Activated CD8-positive, alpha-beta T cell treated with anti-CD3 and anti-CD28 coated beads for 36 hours (primary cell): Measurements from ENCODE around the gene ANKIB1. TPM values are rescaled to one million over a fixed set of nuclear protein-coding genes. Genes with fewer than 3 reads are reported as not detected.

ENCODE experiments used
- ATAC-seq: fragments of 200-7000 bp; cut with Tn5 transposase; one replicate; pipeline ENCODE4 v1.10.0; 2021; ENCODE audit warnings: mild to moderate bottlenecking, moderate library complexity
- CTCF ChIA-PET: fragments of 350-600 bp; sonication (Branson Sonifier 250); formaldehyde crosslinking; loops from one replicate; lab custom pipeline; 2021; ENCODE audit warnings: antibody characterized with exemption; lab: Charles Lee
- POLR2A ChIA-PET: fragments of 350-600 bp; sonication (Branson Sonifier 250); formaldehyde crosslinking; loops from one replicate; lab custom pipeline; 2021; ENCODE audit warnings: antibody characterized with exemption; lab: Charles Lee
- DNase-seq: peaks from one replicate; pipeline ENCODE4 v3.0.0-alpha.2; 2020
- H3K27ac Mint-ChIP-seq: one replicate; pipeline ENCODE4 v1.8.0; 2021; ENCODE audit warnings: mild to moderate bottlenecking, mixed read lengths
- H3K27me3 Mint-ChIP-seq: one replicate; pipeline ENCODE4 v1.8.0; 2021; ENCODE audit warnings: mixed read lengths
- H3K36me3 Mint-ChIP-seq: one replicate; pipeline ENCODE4 v1.8.0; 2021; ENCODE audit warnings: low read depth, mixed read lengths
- H3K4me1 Mint-ChIP-seq: one replicate; pipeline ENCODE4 v1.8.0; 2021; ENCODE audit warnings: low read depth, mixed read lengths
- H3K4me3 Mint-ChIP-seq: one replicate; pipeline ENCODE4 v1.8.0; 2021; ENCODE audit warnings: mild to moderate bottlenecking, moderate library complexity, mixed read lengths
- H3K9me3 Mint-ChIP-seq: one replicate; pipeline ENCODE4 v1.8.0; 2021; ENCODE audit warnings: mixed read lengths
- CTCF ChIP-seq: fragments of 200-600 bp; IDR thresholded peaks from one replicate; pipeline ENCODE4 v1.8.0; 2022; ENCODE audit warnings: antibody characterized with exemption, mild to moderate bottlenecking
- intact Hi-C: fragments of 100-400 bp; cut with micrococcal nuclease; formaldehyde crosslinking; loops from one replicate; pipeline ENCODE4 v1.10.0; 2022
- total RNA-seq, 2 experiments: library from RNA; stranded (reverse); gene quantifications; one replicate each; pipeline ENCODE4 v1.2.3, GENCODE V29; 2021

Gene ANKIB1
- total RNA-seq, 2 experiments from 2014 or later = 32.3 to 34.1 TPM

DNA sequence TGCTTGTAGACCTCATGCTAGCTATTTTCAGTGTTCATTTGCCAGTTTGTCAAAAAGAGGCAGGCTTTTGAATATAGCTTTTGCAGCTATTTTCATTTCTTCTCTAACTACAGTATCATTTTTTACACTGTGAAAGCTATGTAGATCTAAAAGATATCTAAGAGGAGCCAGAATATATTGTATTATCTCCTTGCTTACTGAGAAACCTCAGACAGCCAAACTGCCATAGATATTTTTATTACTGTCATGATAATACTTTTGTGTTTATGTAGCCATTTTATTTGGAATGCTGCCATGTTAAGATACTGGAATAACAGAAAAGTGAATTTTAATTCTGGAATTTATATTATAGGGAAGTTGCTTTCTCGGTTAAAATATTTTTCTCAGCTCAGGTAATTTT lies 37.2 kb downstream of the ANKIB1 start:
- DNase-seq (no peak), ATAC-seq (no peak)
- Mint-ChIP-seq H3K4me1 (no peaks in the 10 kb centered on the region), H3K27me3 (no peaks in the 10 kb centered on the region), H3K4me3 (no peak overlapping the region), H3K27ac (no peak overlapping the region), H3K9me3 (peaks cover 9% of the 10 kb centered on the region), H3K36me3 (peaks cover 23% of the 10 kb centered on the region)
- no peak for TF ChIP-seq CTCF
- ChIA-PET CTCF (no interaction called here), POLR2A (no interaction called here)
- intact Hi-C loops = no loop called here

DNA sequence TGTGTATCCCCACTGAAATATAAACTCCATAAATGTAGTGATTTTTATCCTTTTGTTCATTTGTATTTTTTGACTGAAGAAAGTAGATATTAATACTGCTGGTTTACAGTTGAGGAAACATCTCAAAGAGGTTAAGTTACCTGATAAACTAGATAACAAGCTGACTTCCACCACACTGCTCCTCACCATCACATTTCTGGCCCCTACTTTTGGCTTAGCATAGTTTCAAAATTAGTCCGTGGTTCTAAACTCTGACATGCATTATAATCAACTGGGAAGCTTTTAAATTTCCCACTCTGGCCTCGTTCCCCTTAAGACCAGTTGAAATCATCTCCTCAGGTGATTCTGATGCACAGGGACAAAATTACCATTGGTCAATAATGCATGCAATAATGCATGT lies 43.5 kb downstream of the ANKIB1 start:
- Mint-ChIP-seq H3K4me1 (peaks cover 18% of the 10 kb centered on the region), H3K4me3 (no peak overlapping the region), H3K36me3 (peaks cover 4% of the 10 kb centered on the region), H3K27me3 (no peaks in the 10 kb centered on the region), H3K27ac (no peak overlapping the region), H3K9me3 (no peaks in the 10 kb centered on the region)
- POLR2A ChIA-PET = no interaction called here
- TF ChIP-seq CTCF = no peak
- CTCF ChIA-PET = interaction anchor here (1.0 kb wide), 1 partner anchor 10 kb away, joined by 4 read pairs; no protein-coding TSS in a partner anchor
- intact Hi-C loops = no loop called here
- ATAC-seq (no peak), DNase-seq (no peak)

DNA sequence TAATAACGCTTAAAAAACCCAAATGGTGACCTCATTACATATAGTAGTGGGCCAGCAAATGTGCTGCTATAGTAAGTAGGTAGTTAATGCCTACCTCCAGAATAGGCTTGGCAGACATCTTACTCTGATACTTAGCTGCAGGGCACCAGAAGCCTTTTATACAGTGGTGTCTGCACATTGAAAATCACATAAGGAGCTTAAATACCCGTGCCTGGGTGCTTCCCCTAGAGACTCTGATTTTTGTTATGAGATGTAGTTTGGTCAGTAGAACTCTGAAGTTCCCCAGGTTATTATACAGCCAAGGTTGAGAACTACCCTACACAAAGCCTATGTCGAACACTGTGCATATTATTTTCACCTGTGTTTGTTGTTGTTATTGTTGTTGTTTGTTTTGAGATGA lies 47.2 kb downstream of the ANKIB1 start:
- no peak for TF ChIP-seq CTCF
- intact Hi-C loops = no loop called here
- ChIA-PET POLR2A (no interaction called here), CTCF (interaction anchor here (1.5 kb wide), 1 partner anchor 155 kb away, joined by 5 read pairs; the partner anchor contains the start of gene GATAD1)
- DNase-seq = no peak
- ATAC-seq = no peak
- H3K27ac Mint-ChIP-seq = no peak overlapping the region
- no peaks in the 10 kb centered on the region for H3K27me3 Mint-ChIP-seq
- no peaks in the 10 kb centered on the region for H3K9me3 Mint-ChIP-seq
- no peak overlapping the region for H3K4me3 Mint-ChIP-seq
- peaks cover 18% of the 10 kb centered on the region for H3K4me1 Mint-ChIP-seq
- H3K36me3 Mint-ChIP-seq = peaks cover 10% of the 10 kb centered on the region

- no peak overlapping the region for H3K27ac Mint-ChIP-seq
Measured at GRCh38 chr7:92293896-92294590, 48.3 kb downstream of the ANKIB1 start.

More at GRCh38 chr7:92293896-92294590, 48.3 kb downstream of the ANKIB1 start:
- DNase-seq = no peak
- intact Hi-C loops = no loop called here
- ATAC-seq = no peak
- Mint-ChIP-seq H3K9me3 (no peaks in the 10 kb centered on the region), H3K4me1 (peaks cover 18% of the 10 kb centered on the region), H3K4me3 (no peak overlapping the region), H3K36me3 (peaks cover 14% of the 10 kb centered on the region), H3K27me3 (no peaks in the 10 kb centered on the region)
- ChIA-PET CTCF (interaction anchor here (1.5 kb wide), 1 partner anchor 154 kb away, joined by 5 read pairs; the partner anchor contains the start of gene GATAD1), POLR2A (no interaction called here)
- TF ChIP-seq CTCF = no peak
